Nephron progenitor cell (in vitro differentiated cells): Measurements from ENCODE around the gene POLD1.
"Not testable (repeated sequence)": the region's sequence is repeated elsewhere in the genome, so short reads cannot be mapped to it uniquely, and the experiment has no call there.

Experiments used
- DNase-seq: peaks from one replicate; pipeline ENCODE4 v3.0.0; 2021
- H3K27ac Mint-ChIP-seq: 2 replicates; pipeline ENCODE4 v1.8.0; 2021; ENCODE audit warnings: mild to moderate bottlenecking, moderate library complexity, mixed read lengths
- H3K27me3 Mint-ChIP-seq: 2 replicates; pipeline ENCODE4 v1.8.0; 2021; ENCODE audit warnings: mild to moderate bottlenecking, low read depth, mixed read lengths; ENCODE audit not compliant: poor library complexity
- H3K36me3 Mint-ChIP-seq: 2 replicates; pipeline ENCODE4 v1.8.0; 2021; ENCODE audit warnings: low read depth, mixed read lengths
- H3K4me1 Mint-ChIP-seq: 2 replicates; pipeline ENCODE4 v1.8.0; 2021; ENCODE audit warnings: mixed read lengths
- H3K4me3 Mint-ChIP-seq: 2 replicates; pipeline ENCODE4 v1.8.0; 2021; ENCODE audit warnings: mild to moderate bottlenecking, moderate library complexity, mixed read lengths
- H3K9me3 Mint-ChIP-seq: 2 replicates; pipeline ENCODE4 v1.8.0; 2021; ENCODE audit warnings: mild to moderate bottlenecking, moderate library complexity, mixed read lengths
- CTCF ChIP-seq: fragments of 200-600 bp; sonication (generic); IDR thresholded peaks from 2 replicates; pipeline ENCODE4 v1.5.0; 2021; ENCODE audit warnings: antibody characterized with exemption

Gene POLD1

GRCh38 chr19:50381881-50382729 lies 2.0 kb upstream of the POLD1 start:
- Mint-ChIP-seq H3K27ac (no peak overlapping the region), H3K9me3 (no peaks in the 10 kb centered on the region), H3K4me1 (peaks cover 27% of the 10 kb centered on the region), H3K36me3 (peaks cover 40% of the 10 kb centered on the region), H3K4me3 (no peak overlapping the region), H3K27me3 (no peaks in the 10 kb centered on the region)
- no peak for TF ChIP-seq CTCF
- no peak for DNase-seq

GRCh38 chr19:50383001-50383851 lies 921 bp upstream of the POLD1 start:
- Mint-ChIP-seq H3K4me3 (peak overlapping the region; percentile 93), H3K27ac (peak overlapping the region; percentile 43), H3K27me3 (no peaks in the 10 kb centered on the region), H3K4me1 (peaks cover 33% of the 10 kb centered on the region), H3K36me3 (peaks cover 42% of the 10 kb centered on the region), H3K9me3 (no peaks in the 10 kb centered on the region)
- no peak for TF ChIP-seq CTCF
- DNase-seq = no peak

GRCh38 chr19:50384685-50385535 lies 763 bp downstream of the POLD1 start:
- Mint-ChIP-seq H3K27ac (peak overlapping the region; percentile 80), H3K27me3 (no peaks in the 10 kb centered on the region), H3K36me3 (peaks cover 36% of the 10 kb centered on the region), H3K9me3 (no peaks in the 10 kb centered on the region), H3K4me1 (peaks cover 33% of the 10 kb centered on the region), H3K4me3 (peak overlapping the region; percentile 93)
- no peak for TF ChIP-seq CTCF
- DNase-seq = no peak

- Mint-ChIP-seq H3K4me3 (peak overlapping the region; percentile 20), H3K4me1 (peaks cover 33% of the 10 kb centered on the region), H3K27ac (peak overlapping the region; percentile 84), H3K36me3 (peaks cover 50% of the 10 kb centered on the region), H3K27me3 (no peaks in the 10 kb centered on the region), H3K9me3 (peaks cover 18% of the 10 kb centered on the region)
- TF ChIP-seq CTCF = no peak
- no peak for DNase-seq
These were observed 3.2 kb downstream of the POLD1 start for GRCh38 chr19:50387176-50387867.

GRCh38 chr19:50387868-50388245 lies 3.7 kb downstream of the POLD1 start:
- TF ChIP-seq CTCF = no peak
- peaks cover 33% of the 10 kb centered on the region for H3K4me1 Mint-ChIP-seq
- H3K4me3 Mint-ChIP-seq = peak overlapping the region; percentile 20
- H3K36me3 Mint-ChIP-seq = peaks cover 55% of the 10 kb centered on the region
- H3K27me3 Mint-ChIP-seq = no peaks in the 10 kb centered on the region
- no peak for DNase-seq
- peaks cover 23% of the 10 kb centered on the region for H3K9me3 Mint-ChIP-seq
- H3K27ac Mint-ChIP-seq = peak overlapping the region; percentile 84

- peaks cover 67% of the 10 kb centered on the region for H3K36me3 Mint-ChIP-seq
- not testable (repeated sequence) for H3K27me3 Mint-ChIP-seq, H3K27ac Mint-ChIP-seq, DNase-seq, H3K4me3 Mint-ChIP-seq
- H3K4me1 Mint-ChIP-seq = peaks cover 12% of the 10 kb centered on the region
- H3K9me3 Mint-ChIP-seq = peaks cover 36% of the 10 kb centered on the region
These were observed 6.1 kb downstream of the POLD1 start for GRCh38 chr19:50390295-50390694.

- not testable (repeated sequence) for DNase-seq, H3K27ac Mint-ChIP-seq, H3K4me1 Mint-ChIP-seq, H3K27me3 Mint-ChIP-seq, H3K4me3 Mint-ChIP-seq
- Mint-ChIP-seq H3K36me3 (peaks cover 69% of the 10 kb centered on the region), H3K9me3 (peaks cover 40% of the 10 kb centered on the region)
These were observed 6.8 kb downstream of the POLD1 start for GRCh38 chr19:50390952-50391351.
